ENCODE measurements around the gene ST3GAL3.

- no peak for TF ChIP-seq CTCF (IDR thresholded peaks at IDR 0.05)
- no peak for TF ChIP-seq POLR2A (IDR thresholded peaks at IDR 0.05)
These were observed 35.6 kb upstream of the ST3GAL3 start for GRCh38 chr1:43671626-43672330.
